Left forelimb (tissue), 1 donor: ENCODE results near the gene ZNF717.
"Not testable (repeated sequence)": the region's sequence is repeated elsewhere in the genome, so short reads cannot be mapped to it uniquely, and the experiment has no call there.

Source experiments
- DNase-seq: peaks from one replicate; pipeline ENCODE4 v3.0.0-alpha.2; 2018; ENCODE audit warnings: low spot score

Gene ZNF717

DNA sequence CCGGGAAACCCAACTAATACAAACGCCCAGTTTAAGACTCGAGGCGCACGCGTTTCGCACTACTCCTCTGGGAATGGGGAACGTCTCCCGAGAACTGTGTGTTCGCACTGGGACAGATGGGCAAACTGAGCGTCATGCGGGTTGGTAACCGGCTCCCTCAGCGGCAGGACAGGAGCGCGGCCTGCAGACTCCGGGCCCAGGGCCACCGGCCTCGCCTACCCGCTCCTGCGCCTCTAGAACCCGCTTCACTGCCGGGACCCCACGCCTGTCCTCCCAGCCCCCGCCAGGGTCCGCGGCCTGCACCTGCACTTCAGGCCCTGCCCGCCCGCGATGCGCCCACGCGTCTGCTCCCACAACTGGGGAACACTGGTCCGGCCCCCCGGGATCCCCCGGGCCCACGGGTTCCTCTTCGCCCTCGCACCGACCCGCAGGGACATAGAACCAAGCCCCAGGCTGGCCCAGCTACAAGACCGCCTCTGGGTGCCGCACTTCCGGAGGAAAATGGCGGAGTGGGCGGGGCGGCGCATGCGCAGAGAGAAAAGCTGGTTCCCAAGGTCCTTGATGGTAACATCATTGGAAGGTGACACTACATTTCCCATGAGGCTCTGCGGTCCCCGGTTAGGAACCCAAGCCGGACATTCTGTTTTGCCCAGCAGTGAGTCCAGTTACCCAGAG, at the start of gene ZNF717:
ZNF717 (minus strand) TSS at position 469 of the 675 bp plus-strand sequence. CDS start 2,187 bp downstream, outside the sequence.
- peak; percentile 92 for DNase-seq

DNA sequence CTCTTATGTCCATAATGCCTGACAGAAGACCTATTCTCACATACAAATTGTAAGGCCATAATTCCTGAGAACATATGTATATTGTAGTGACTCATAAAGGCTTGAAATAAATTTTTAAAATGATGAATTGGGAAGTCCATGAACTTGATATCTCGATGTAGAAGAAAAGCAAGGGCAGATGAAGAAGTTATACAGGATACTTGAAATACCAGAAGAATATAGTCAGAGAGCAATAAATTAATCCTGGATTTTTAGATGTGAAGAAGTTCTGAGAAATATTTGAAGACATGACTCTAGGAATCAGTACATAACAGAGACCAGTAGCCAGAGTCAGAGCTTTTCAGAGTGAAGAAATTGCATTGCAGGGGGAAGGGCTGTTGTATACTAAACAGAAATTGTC, 45.7 kb upstream of the ZNF717 start:
- not testable (repeated sequence) for DNase-seq

DNA sequence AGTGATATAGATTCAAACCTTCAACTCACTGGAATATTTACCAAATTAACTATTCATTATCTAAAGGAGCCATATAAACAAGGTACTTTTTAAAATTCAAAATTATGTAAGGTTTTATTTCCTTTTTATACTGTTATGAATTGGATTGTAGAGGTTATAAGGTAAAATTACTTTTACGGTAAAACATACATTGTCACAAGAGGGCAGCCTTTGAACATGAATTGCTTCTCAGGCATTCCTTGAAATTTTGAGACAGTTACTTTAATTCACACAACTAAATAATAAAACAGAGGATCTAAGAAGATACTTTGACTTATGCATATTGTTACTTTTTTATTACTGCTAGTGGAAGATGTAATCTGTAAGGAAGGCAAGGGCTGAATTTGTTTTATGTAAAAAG, 32.7 kb upstream of the ZNF717 start:
- DNase-seq: not testable (repeated sequence)

DNA sequence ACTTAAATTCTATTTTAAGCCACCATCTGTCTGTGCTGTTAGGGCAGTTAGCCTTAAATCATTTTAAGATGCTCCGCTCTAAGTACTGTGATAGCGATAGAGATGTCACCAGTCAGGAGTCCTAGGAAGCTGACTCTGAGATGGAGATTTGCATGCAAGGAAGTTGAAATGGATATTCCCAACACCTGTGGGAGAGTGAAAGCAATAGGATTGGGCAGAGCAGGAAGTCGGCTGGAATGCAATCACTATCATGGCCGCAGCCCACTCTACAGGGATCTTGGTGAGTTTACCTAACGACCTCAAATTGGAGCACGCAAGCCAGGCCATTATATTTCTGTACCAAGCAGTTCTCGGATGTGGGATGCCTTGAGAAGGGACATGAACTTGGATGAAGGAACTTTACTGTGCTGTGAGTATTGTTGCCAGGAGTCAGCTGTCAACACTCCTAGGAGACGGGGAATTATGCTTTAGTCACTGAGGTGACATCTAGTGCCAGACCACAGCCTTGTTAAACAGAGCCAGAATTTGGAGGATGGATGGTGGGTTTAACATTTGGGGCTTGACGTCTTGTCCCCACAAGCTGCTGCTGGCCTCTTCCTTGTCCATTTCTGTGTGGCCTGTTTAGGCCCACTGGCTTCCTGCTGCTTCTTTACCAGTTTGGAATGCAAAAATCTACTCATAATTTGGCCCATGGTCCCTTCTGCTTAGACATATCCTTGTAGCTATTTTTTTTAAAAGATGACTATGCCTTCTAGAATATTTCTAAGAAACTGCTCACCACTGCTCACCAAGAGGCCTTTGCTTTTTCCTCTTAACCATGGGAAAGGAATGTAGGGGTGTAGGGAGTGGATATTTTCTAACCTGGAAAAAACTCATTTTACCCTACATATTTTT, 31.2 kb upstream of the ZNF717 start:
- DNase-seq: not testable (repeated sequence)

DNA sequence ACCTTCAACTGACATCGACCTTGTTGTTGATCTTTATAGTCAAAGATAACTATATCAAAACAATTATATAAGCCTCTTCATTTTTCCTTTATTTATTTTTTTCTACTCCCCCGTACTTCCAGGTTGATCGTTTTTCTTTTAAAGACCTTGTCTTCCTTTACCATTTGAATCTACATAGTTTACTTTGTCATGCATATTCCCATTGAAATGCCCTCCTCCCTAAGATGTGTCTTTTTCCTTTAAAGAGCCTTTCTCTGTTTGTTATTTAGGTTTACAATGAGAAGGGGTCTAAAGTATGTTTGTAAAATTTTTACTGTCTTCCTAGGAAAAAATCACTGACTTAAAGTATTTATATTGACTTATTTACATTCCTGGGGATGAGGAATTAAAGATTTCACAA, 29.4 kb upstream of the ZNF717 start:
- DNase-seq: no peak

DNA sequence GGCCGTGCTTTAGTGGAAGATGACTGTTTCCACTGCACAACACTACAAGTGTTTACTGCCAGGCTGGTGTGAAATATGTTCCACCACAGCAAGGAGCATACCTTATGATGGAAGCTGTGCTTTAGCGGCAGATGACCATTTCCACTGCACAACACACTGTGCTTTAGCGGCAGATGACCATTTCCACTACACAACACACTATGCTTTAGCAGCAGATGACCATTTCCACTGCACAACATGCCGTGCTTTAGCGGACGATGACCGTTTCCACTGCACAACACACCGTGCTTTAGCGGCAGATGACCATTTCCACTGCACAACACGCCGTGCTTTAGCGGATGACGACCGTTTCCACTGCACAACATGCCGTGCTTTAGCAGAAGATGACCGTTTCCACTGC, 2.8 kb downstream of the ZNF717 start:
- no peak for DNase-seq

DNA sequence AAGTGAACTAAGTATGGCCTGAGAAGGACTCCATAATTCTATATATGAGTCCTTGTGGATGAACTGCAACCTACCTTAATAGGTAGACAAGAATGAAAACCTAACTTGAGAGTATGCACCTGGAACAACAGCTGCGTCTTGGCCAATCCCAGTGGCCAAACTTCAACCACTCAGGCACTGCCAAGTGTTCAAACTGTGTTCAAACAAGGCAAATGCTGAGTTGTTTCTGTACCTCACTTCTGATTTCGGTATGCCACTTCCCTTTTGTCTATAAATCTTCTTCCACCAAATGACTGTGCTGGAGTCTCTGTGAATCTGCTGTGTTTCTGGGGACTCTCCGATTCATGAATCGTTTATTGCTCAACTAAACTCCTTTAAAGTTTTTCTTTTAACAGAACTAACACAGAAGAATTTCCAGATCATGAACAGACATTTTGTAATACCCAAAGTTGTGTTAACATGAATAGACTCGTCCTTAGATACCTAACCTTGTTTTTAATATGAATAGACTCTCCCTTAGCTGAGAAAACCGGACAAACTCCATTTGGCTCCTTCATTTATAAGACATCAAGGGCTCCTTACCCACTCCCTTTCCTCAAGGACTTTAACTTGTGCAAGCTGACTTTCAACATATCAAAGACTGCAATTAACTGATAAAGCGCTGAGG, 4.1 kb downstream of the ZNF717 start:
- DNase-seq: no peak

DNA sequence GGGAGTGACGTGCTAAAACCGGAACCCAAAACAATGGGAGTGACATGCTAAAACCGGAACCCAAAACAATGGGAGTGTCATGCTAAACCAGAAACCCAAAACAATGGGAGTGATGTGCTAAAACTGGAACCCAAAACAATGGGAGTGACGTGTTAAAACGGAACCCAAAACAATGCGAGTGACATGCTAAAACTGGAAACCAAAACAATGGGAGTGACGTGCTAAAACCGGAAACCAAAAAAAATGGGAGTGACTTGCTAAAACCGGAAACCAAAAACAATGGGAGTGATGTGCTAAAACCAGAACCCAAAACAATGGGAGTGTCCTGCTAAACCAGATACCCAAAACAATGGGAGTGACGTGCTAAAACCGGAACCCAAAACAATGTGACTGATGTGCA, 7.6 kb downstream of the ZNF717 start:
- DNase-seq: not testable (repeated sequence)

DNA sequence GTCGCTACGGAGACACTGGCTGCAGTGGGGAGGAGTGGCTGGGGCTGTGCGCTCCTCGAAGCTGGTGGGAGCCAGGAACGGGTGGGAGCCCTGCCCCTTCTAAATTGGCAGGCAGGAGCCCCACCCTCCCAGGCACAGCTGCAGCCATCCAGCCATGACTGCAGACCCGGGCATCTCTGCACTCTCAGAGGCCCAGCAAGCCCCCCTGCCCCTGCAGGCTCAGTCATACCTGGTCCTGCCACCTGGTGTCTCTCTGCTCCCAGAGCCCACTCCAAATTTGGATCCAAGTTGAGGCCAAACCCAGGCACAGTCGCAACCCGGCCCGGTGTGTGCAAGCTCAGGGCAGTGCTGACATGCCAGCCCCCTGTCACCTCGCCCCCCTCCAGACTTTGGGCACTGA, 13.7 kb downstream of the ZNF717 start:
- DNase-seq: not testable (repeated sequence)

DNA sequence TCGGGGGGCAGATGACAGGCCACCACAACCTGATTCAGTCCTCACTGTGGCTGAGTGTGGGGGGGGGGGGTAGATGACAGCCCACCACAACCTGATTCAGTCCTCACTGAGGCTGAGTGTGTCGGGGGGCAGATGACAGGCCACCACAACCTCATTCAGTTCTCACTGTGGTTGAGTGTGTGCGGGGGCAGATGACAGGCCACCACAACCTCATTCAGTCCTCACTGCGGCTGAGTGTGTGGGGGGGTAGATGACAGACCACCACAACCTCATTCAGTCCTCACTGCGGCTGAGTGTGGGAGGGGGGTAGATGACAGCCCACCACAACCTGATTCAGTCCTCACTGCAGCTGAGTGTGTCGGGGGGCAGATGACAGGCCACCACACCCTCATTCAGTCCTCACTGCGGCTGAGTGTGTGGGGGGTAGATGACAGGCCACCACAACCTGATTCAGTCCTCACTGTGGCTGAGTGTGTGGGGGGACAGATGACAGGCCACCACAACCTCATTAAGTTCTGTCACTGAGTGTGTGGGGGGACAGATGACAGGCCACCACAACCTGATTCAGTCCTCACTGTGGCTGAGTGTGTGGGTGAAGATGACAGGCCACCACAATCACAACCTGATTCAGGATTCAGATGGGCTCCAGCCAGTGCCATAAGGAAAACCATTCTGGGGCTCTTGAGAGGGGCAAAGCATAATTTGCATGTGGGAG, 16.9 kb downstream of the ZNF717 start:
- DNase-seq: no peak

DNA sequence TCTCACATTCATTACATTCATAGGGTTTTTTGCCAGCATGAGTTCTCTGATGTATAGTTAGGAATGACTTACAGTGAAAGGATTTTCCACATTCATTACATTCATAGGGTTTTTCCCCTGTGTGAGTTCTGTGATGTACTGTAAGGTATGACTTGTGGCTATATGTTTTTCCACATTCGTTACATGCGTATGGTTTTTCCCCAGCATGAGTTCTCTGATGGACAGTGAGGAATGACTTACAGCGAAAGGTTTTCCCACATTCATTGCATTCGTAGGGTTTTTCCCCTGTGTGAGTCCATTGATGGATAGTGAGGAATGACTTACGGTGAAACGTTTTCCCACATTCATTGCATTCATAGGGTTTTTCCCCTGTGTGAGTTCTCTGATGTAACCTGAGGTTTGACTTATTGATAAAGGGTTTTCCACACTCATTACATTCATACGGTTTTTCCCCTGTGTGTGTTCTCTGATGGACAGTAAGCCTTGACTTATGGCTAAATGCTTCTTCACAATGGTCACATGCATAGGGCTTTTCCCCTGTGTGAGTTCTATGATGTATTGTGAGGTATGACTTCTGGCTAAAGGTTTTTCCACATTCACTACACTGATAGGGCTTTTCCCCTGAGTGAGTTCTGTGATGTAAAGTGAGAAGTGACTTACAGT, 47.4 kb downstream of the ZNF717 start:
- DNase-seq: no peak

DNA sequence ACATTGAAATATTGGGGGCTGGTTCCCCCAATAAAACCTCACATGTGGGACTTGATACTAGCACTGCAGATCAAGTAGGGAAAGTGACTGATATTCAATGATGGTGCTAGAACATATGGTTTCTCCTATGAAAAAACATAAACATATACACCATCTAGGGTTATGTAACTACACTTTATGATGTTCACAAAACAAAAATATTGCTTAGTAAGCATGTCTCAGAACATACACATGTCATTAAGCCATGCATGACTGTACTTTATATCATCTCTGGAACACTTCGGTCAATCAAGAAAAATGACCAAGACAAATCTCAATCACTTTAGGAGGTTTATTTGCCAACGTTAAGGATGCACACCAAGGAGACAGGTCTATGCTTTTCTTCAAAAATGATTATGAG, 57.4 kb downstream of the ZNF717 start:
- DNase-seq: no peak

DNA sequence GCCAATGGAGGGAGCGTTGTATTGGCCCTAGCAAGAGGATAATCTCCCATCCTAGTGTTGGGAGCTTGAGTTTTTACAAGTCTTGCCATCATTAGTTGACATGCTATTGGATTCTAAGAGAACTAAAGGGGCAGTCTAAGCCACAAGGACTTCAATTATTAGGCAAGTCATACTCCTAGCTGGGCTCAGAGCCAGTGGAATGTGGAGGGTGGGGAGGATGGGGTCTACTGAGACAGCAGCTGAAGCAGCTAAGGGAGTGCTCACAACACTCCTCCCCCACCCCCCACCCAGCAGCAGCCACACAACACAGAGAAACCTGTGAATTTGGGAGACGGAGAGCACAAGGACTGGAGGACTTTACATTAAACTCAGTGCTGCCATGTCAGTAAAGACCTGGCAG, 93.3 kb downstream of the ZNF717 start:
- DNase-seq: no peak

DNA sequence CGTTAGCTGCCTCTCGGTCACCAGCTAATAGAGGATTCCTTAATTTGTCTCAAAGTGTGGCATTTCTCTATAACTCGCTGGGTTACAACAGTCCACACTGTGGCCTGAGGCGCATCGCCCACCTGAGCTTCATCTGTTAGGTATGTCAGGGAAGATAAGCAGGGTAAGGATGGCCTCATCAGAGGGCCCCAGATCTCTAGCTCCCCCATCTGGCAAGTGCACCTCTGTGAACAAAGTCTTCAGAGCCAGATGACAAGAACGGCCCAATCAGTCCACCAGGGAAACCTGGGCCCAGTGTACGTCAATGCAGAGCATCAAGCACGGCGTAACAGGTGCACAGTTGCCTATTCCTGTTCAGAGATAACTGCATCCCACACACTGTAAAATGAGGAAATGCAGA, 98.0 kb downstream of the ZNF717 start:
- DNase-seq: no peak
